Retinal pigment epithelial cell (primary cell): ENCODE data around the gene PUM2.

Experiments
- DNase-seq: peaks from one replicate; pipeline ENCODE4 v3.0.0-alpha.2; 2010; ENCODE audit warnings: low read depth
- H3K4me3 ChIP-seq: 2 replicates; pipeline ENCODE4 v1.5.1; 2011; ENCODE audit warnings: mild to moderate bottlenecking, low read length, control low read depth, moderate library complexity
- CTCF ChIP-seq: conservative IDR thresholded peaks from 2 replicates; pipeline ENCODE4 v1.5.1; 2011; ENCODE audit warnings: low read depth, low read length, control low read depth, inconsistent platforms

PUM2 gene

GRCh38 chr2:20361893-20362292 lies 11.2 kb upstream of the PUM2 start:
- TF ChIP-seq CTCF: no peak
- no peak for DNase-seq
- H3K4me3 ChIP-seq: no peak overlapping the region

- H3K4me3 ChIP-seq: no peak overlapping the region
- no peak for TF ChIP-seq CTCF
- no peak for DNase-seq
Observed at GRCh38 chr2:20359096-20359495, 8.5 kb upstream of the PUM2 start.

DNA sequence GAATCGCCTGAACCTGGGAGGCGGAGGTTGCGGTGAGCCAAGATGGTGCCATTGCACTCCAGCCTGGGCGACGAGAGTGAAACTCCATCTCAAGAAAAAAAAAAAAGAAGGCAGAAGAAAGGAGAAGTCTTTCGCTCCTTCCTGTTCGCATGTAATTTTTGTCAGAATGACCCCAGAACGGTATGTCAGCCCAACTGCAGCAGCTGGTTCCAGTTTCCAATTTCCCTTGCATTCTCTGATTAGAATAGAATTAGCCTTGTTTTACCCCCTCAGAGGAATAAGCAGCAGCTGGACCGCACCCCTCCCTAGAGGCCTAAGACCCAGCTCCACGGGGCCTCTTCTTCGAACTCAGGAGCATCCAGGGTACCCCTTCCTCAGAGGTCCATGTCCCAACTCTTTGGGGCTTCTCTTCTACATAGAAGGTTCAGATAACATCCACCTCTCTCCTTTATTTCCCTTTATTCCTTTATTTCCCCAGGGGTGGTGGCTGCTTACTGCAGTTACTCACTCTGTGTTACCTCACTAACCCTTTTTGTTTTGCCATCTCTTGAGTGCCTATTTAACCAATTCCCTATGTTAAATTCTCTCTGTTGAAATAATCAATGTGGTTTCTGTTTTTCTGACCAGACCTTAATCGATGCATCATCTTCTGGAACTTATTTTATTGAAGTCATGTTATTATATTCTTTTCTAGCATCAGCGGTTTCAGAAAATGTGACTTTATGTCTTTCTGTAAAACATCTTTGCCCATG lies 7.2 kb upstream of the PUM2 start:
- DNase-seq: no peak
- no peak overlapping the region for H3K4me3 ChIP-seq
- no peak for TF ChIP-seq CTCF

DNA sequence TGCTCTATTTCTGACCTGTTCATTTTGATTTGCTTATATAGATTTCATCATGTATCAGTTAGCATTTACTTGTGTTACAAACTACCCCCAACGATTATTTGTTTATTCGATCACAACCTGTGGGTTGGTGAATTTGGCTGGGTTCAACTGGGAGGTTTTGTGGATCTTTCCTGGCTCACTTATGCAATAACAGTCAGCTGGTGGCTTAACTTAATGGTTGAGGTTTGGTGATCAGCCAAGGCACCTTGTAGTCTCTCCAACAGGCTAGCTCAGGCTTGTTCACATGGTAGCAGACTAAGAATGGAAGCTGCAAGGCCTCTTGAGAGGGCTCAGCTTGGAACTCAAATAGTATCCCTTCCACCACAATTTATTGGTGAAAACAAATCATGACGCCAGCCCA lies 5.4 kb upstream of the PUM2 start:
- DNase-seq: peak; percentile 44
- H3K4me3 ChIP-seq: no peak overlapping the region
- TF ChIP-seq CTCF: no peak

- no peak overlapping the region for H3K4me3 ChIP-seq
- DNase-seq: no peak
- TF ChIP-seq CTCF: no peak
Observed at GRCh38 chr2:20355131-20355530, 4.5 kb upstream of the PUM2 start.

- H3K4me3 ChIP-seq: no peak overlapping the region
- no peak for TF ChIP-seq CTCF
- DNase-seq: no peak
Observed at GRCh38 chr2:20353241-20353992, 2.8 kb upstream of the PUM2 start.
